ENCODE data around the gene GSS. TPM values are rescaled to one million over a fixed set of nuclear protein-coding genes. Genes with fewer than 3 reads are reported as not detected.

Gene GSS
- total and polyA plus RNA-seq, 2 of the 8 experiments (the other 6 are each of a cell fraction or from before 2014, with no cell fraction given): 34.6 to 43.2 TPM

- Histone ChIP-seq H3K4me1 (replicated peaks in 1 of 4; ENCODE audit: control insufficient read depth in 3 of 4, insufficient read depth in 4 of 4, low read length in 3 of 4) (peaks cover 0 to 43% (median 27%) of the 10 kb centered on the region in 4 experiments; a peak in 6 of 7 replicates), H2BK15ac (ENCODE audit: low read length) (no peak overlapping the region), H3K4me3 (ENCODE audit: extremely low read depth in 1 of 4, insufficient read depth in 2 of 4, low read depth in 3 of 4, low read length in 4 of 4) (peak overlapping the region in 2 of 4 experiments; percentile 5 to 29; a peak in 2 of 8 replicates), H3K79me1 (ENCODE audit: low read depth, low read length) (no peaks in the 10 kb centered on the region), H2AK5ac (ENCODE audit: low read depth, low read length) (no peak overlapping the region), H4K91ac (replicated peaks; ENCODE audit: insufficient read length, low read length) (no peak overlapping the region), H3K79me2 (ENCODE audit: control insufficient read depth in 1 of 2, insufficient read depth in 2 of 2, low read length in 2 of 2) (no peaks in the 10 kb centered on the region), H4K20me1 (replicated peaks in 1 of 2; ENCODE audit: control insufficient read depth in 1 of 2, insufficient read depth in 2 of 2, low read length in 2 of 2) (peaks cover 0 to 3% of the 10 kb centered on the region in 2 experiments), H3K36me3 (ENCODE audit: control insufficient read depth in 2 of 4, insufficient read depth in 4 of 4, low read length in 3 of 4) (no peaks in the 10 kb centered on the region), H3K23me2 (ENCODE audit: low read depth, low read length) (peaks cover 4% of the 10 kb centered on the region; the same call in 1 of the 2 replicates), H4K8ac (ENCODE audit: extremely low read depth, insufficient read depth, low read length) (peak overlapping the region; percentile 39), H3K23ac (ENCODE audit: insufficient read length) (no peak overlapping the region), H2BK20ac (ENCODE audit: low read length) (no peak overlapping the region), H2AFZ (ENCODE audit: low read length) (no peak overlapping the region), H3K14ac (ENCODE audit: insufficient read length) (no peak overlapping the region), H3K27me3 (replicated peaks in 1 of 4; ENCODE audit: control insufficient read depth in 3 of 4, extremely low read depth in 1 of 4, insufficient read depth in 3 of 4, low read length in 3 of 4) (peaks cover 0 to 16% (median 9%) of the 10 kb centered on the region in 4 experiments; a peak in 3 of 7 replicates), H3K4ac (replicated peaks; ENCODE audit: insufficient read length, low read depth, low read length) (peak overlapping the region; percentile 17), H3K4me2 (ENCODE audit: insufficient read depth in 1 of 2, low read depth in 2 of 2, low read length in 2 of 2) (peak overlapping the region; percentile 54 to 64), H3K56ac (replicated peaks; ENCODE audit: insufficient read length, low read depth, low read length) (no peak overlapping the region), H3K9me3 (ENCODE audit: insufficient read depth in 2 of 2, low read depth in 1 of 2, low read length in 1 of 2) (no peaks in the 10 kb centered on the region), H3K27ac (ENCODE audit: low read depth, low read length) (no peak overlapping the region), H4K5ac (ENCODE audit: insufficient read length, low read depth, low read length) (no peak overlapping the region), H2BK5ac (ENCODE audit: low read depth, low read length) (0 out of 2 replicates have a peak overlapping the region, but pooled peaks have one; percentile 66), H2BK120ac (replicated peaks; ENCODE audit: low read depth, low read length) (peak overlapping the region; percentile 26), H3K18ac (ENCODE audit: extremely low read depth, low read length) (no peak overlapping the region; the same call in 1 of the 2 replicates), H2BK12ac (ENCODE audit: low read depth, low read length) (peak overlapping the region; percentile 95), H3K9ac (replicated peaks in 1 of 4; ENCODE audit: extremely low read depth in 1 of 4, low read depth in 3 of 4, low read length in 3 of 4) (peak overlapping the region in 1 of 4 experiments; percentile 42; a peak in 1 of 7 replicates)
- DNase-seq (ENCODE audit: low read depth in 1 of 2, low spot score in 2 of 2) (peak; percentile 65 to 86), FAIRE-seq (peak; percentile 78)
- 26% methylated on average over 14 of the region's 14 CpGs; no CpG with 5 or more reads in 1 of the 2 experiments for WGBS, 2 experiments (ENCODE audit: extremely low coverage in 1 of 2, insufficient coverage in 1 of 2, insufficient read length in 1 of 2, insufficient replicate concordance in 2 of 2, low coverage in 1 of 2, low lambda C conversion rate in 2 of 2, missing lambda C conversion rate in 1 of 2)
- ChIA-PET CTCF (ENCODE audit: partially characterized antibody) (interaction anchor here (0.5 to 3.5 kb wide), 8 partner anchors 14 to 284 kb away, joined by 3 to 16 read pairs (median 4); no protein-coding TSS in a partner anchor), POLR2A (ENCODE audit: partially characterized antibody) (interaction anchor here (0.9 to 1.8 kb wide), 6 partner anchors 10 to 279 kb away, joined by 3 to 7 read pairs (median 4); partner anchors contain the start of genes ACSS2 and GGT7)
- TF ChIP-seq, protein P1, sequence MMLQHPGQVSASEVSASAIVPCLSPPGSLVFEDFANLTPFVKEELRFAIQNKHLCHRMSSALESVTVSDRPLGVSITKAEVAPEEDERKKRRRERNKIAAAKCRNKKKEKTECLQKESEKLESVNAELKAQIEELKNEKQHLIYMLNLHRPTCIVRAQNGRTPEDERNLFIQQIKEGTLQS (IDR thresholded peaks at IDR 0.05; ENCODE audit: insufficient read depth, low read depth, low read length): no peak
- TF ChIP-seq EGR1 (IDR thresholded peaks at IDR 0.05; ENCODE audit: borderline replicate concordance, low read depth, low read length) (no peak), MAFK (IDR thresholded peaks at IDR 0.05; ENCODE audit: low read depth, low read length) (0 out of 2 replicates have a peak, but pooled peaks have one; percentile 23), SP1 (IDR thresholded peaks at IDR 0.05; ENCODE audit: low read depth, low read length) (peak; percentile 68; the same call in 1 of the 2 replicates), KDM4A (IDR thresholded peaks at IDR 0.05; ENCODE audit: low read depth, low read length, severe bottlenecking) (peak; percentile 4), YY1 (IDR thresholded peaks at IDR 0.05; ENCODE audit: low read depth, low read length) (peak; percentile 74; the same call in 1 of the 2 replicates), EP300 (IDR thresholded peaks at IDR 0.05; ENCODE audit: borderline replicate concordance in 1 of 2, low read depth in 2 of 2, low read length in 2 of 2) (peak in 1 of 2 experiments; percentile 84; a peak in 1 of 3 replicates), SIN3A (conservative IDR thresholded peaks at IDR 0.05 in 1 of 2, IDR thresholded peaks at IDR 0.05 in 1 of 2; ENCODE audit: low read depth in 1 of 2, low read length in 2 of 2) (peak in 1 of 2 experiments; percentile 59; a peak in 1 of 4 replicates), E2F6 (IDR thresholded peaks at IDR 0.05) (0 out of 2 replicates have a peak, but pooled peaks have one; percentile 4)
These were observed 28.6 kb upstream of the GSS start for GRCh38 chr20:34983995-34984735.

All from H1 (cell line).